Measurements from ENCODE around the gene TNFSF11.
A peak's percentile ranks its signal among the peaks of the same experiment; 100 is the strongest.

TNFSF11 gene

DNA sequence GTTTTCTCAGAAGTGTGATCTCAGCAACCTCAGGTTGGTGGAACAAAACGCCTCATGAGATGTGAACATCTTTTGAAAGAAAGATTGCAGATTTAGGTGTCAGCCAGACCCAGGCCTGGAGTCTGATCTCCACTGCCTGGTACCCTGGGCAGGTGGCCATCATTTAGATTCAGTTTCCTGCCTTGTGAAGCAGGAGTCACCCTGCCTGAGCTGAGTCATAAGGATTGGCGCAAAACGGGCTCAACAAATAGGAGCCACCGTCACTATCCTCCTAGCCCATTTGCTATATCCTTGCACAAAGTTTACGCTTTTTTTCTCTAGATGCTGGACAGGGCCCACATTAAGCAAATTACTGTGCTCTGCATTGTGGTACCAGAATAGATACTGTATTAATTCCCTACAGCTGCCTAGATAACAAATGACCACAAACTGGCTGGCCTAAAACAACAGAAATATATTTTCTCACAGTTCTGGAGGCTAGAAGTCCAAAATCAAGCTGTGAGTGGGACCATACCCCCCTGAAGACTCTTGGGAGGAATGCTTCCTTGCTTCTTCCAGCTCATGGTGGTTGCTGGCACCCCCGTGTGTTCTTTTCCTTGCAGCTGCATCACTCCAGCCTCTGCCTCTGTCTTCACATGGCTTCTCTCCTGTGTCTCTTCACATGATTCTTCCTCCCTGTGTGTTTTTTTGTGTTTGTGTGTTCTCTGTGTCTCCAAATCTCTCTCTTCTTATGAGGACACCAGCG lies 38.2 kb downstream of the TNFSF11 start:
- no peak for DNase-seq

DNA sequence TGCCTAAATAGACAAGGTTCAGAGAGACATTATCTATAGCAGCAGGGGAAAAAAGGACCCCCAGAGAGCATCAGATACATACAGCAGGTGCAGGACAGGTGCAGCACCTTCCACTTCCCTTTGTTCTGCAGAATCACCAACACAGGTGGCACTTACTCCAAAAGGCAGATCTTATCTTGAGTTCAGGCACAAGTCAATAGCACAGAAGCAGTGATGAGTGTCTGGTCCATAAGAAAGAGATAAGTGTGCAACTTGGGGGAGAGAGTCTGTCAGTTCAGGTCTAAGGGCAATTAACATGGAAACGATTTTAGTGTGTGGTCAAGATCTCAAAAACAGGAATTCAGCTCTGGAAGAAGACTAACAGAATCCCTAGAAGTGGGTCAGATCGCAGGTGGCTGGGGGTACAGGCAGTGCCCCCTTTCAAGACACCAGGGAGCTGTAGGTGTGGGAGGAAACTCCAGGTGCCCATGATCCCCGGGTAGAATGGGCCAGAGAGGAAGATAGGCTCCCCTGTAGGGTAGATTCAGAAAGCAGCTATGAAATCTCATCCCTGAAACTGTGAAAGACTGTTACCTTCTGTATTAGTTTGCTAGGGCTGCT lies 40.6 kb downstream of the TNFSF11 start:
- peak in 2 of 3 experiments; percentile 22 to 47 for DNase-seq

DNA sequence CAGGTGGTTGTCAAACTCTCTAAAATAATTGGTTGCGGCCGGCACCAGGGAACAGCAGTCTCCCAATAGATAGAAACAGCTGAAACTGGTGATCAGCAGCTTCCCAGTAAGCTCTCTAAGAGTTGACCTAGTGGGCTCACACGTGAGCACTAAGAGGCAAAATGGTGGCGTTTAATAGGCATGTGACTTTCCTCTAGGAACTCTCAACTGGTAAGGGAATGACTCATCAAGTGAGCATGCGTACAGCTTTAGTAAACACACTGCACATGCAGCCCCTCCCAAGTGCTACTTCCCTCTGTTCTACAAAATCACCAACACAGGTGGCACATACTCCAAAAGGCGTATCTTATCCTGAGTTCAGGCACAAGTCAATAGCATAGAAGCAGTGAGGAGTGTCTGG lies 41.7 kb downstream of the TNFSF11 start:
- peak in 1 of 3 experiments; percentile 40 for DNase-seq

DNA sequence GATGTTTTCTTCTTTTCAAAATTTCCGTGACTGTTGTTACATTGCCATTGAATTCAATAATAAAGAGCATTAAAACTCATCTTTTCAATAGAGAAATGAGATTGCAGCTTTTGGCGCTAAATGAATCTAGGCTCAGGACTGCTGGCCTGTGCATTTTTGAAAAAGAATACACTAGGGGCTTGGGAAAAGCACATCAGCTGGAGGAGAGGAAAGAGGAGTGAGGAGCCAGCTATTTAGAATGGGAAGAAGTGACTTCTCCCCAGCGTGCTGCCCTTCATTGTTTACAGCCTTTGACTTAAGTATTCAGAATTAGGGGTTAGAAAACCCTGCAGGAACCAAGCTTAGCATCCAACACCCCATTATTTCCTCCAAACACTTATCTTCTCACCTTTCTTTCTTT lies 43.3 kb downstream of the TNFSF11 start:
- DNase-seq, result no peak

DNA sequence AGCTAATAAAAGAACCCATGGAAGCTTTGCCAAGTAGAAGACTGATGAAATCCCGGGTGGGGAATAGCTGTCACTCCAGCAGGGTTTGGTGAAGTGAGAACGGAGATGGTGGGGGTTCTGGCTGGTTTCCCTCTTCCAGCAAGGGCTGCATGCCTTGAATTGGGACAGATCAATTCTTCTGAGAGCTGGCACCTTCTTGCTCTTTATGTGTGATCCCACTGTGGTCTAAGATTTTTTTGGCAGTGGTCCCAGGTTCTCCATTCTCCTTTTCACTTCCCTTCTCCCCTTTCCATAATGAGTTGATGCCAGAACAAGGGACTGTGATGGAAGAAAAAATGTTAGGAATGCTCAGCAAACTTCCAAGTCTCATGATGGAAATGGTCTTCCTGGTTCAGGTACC lies 50.0 kb downstream of the TNFSF11 start:
- no peak for DNase-seq

DNA sequence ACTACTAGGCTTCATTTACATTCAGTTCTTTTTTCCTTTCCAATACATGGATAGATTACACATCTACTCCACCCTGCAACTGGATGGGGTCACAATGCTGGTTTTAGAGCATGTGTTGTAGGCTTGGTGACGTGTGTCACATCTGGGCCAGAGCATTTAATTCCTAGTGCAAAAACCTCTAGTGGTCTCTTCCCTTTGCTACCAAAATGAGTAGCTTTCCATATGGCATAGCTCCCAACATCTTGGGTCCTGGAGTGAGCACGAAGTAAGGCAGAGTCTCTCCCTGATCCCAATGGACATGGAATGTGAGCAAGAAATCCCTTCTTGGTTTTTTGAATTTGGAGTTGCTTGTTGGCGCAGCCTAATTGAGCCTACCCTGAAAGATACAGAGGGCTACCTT lies 51.7 kb downstream of the TNFSF11 start:
- DNase-seq, result no peak

DNA sequence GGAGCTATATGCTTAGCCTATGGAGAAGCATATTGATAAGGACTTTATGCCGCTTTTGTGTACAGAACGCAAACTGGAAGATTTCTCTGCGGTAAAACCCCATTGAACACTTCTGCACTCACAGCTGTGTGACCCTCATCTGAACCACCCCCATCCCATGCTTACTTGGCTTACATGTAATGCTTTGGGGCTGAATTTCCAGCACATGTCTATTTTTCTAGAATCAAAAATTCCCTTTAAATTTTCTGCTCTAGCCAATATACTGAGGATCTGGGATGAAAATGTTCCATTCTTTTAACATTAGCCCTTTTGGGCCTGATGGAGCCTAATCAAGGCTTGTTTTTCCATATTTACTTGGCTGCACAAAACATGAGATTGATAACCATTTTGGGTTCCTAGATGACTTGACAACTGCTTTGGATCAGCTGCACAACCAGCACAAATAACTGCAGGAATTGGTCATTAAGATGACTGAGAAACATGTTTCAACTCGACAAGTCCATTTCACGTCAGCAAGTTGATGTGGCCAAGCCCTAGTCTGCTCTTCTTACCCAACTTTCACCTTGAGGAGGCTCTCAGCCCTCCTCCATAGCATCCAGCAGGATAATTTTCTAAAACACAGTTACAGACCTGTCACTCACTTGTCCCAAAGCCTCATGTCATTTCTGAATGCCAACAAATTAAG lies 52.4 kb downstream of the TNFSF11 start:
- DNase-seq, result no peak

DNA sequence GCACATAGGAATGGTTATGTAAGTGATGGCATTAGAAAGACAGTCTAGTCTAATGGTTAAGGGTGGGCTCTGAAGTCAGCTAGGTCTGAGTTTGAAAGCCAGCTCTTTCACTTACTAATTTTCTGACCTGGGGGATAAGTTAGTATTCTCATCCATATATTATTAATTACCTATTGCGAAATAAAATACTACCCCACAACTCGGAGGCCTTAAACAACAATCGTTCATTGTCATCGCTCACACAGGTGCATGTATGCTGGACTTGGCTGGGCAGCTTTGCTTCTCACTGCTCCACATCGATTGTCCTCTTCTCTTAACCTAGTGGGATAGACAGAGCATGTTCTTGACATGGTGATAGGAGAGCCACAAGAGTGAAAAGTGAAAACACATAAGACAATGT lies 54.7 kb downstream of the TNFSF11 start:
- no peak for DNase-seq

DNA sequence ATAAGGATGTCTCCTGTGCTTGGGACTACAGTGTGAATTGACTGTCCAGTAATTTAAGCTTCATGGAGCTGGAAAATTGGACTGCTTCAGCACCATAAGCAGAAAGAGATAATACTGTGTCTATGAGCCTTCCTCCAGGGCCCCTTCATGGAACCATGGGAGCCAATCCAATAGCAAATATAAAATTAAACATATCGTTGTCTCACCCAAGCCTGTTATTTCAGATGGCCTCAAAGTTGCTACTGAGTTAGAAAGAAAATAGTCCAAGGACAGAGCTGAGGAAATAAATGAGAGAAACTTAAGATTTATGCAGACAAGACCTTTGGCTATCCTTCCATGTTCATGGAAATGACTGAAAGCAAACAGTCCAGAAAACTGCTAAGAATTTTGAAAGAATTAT lies 57.2 kb downstream of the TNFSF11 start:
- no peak for DNase-seq

DNA sequence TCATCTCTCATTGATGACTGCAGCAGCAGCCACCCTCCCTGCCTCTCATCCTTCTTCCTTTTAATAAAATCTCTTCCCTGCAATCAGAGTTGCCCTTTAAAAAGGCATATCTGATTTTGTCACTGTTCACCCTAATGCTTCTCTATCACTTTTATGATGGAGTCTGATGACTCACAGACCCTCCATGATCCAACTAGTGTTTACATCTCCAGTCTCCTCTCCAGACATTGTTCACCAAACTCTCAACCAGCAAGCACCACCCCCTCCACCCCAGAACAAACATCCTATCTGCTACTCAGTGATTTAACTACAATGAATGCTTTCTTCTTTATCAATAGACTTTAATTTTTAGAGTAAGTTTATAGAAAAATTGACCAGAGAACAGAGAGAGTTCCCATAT lies 59.5 kb downstream of the TNFSF11 start:
- DNase-seq, result no peak

DNA sequence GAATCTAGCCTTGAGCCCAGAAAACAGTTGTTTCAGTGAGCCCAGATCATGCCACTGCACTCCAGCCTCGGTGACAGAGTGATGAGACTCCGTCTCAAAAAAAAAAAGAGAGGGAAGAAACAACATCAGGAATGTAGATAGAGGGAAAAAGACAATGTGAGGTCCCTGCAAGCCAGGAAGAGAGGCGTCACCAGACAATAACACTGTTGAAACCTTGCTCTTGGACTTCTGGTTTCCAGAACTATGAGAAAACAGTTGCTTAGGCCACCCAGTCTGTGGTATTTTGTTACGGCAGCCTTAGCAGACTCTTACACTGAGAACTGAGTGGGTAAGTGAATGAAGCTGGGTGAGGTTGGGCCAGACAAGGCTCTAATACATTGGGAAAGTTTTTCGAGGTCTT lies 64.1 kb downstream of the TNFSF11 start:
- DNase-seq, result no peak

DNA sequence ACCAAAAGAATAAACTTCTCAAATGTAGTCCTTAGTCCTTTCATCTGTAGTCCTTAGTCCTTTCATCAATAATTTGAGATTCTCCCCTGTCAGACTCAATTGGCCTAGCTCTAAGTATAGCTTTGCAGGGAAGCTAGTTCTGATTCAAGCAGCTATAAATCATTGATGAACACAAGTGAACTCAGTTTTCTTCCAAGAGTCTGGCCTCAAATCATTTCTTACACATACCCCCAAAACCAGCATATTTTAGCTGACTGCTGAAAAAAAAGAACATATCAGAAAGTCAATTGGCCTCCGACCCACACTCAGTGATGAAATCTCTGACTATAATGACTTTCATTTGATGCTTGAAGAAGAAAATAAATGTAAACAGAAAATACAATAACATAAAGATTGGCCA lies 64.9 kb downstream of the TNFSF11 start:
- no peak for DNase-seq

DNA sequence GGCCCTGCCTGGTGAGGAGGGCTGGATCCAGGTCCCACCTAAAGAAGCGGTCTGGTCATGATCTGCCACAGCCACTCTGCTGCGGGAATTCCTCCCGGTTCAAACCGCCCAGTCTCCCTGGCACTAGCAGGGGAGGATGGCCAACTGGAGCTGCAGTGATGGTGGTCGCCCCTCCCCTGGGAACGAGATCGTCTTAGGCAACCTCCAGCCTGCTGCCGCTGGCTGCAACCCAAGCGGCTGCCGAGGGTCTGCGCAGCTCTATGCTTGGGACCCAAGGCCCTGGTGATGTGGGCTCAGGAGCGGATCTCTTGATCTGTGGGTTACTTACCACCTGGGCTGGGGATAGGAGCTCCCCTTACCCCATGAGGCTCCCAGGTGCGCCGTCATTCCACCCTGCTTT lies 69.1 kb downstream of the TNFSF11 start:
- DNase-seq, result no peak

DNA sequence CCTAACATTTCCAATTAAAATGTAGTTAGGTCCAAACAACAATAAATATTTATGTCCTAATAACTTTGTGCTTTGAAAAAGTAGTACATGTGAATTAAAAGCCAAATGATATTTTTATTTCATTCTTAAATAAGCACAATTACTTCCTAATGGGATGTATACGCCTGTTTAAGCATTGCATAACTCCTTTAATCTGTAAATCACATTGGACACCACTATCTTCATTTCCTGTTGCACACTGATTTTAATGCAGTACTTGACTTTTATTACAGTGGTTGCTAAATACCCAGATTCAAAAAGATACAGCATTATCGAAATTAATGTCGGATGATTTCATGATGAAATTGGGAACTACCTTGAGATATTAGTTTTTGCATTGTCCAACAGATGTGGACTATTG lies 70.9 kb downstream of the TNFSF11 start:
- no peak for DNase-seq

DNA sequence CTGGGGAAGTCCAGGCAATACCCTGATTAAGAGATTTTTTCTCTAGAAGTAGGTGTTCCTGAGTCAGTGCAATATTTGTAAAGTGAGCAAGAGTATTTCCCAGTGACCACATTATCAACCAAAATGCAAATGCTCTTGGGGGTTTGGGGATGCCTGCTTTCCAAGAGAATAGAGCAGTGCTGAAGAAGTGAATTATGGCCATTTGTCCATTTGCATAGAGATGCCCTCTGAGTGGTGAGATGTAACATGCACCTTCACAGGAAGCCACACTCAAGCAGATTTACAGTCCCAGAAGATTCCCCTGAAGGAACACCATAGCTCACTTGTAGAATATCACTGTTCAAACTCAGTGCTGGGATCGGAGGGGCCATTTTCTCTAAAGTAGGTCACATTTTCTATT lies 71.8 kb downstream of the TNFSF11 start:
- DNase-seq, result no peak

DNA sequence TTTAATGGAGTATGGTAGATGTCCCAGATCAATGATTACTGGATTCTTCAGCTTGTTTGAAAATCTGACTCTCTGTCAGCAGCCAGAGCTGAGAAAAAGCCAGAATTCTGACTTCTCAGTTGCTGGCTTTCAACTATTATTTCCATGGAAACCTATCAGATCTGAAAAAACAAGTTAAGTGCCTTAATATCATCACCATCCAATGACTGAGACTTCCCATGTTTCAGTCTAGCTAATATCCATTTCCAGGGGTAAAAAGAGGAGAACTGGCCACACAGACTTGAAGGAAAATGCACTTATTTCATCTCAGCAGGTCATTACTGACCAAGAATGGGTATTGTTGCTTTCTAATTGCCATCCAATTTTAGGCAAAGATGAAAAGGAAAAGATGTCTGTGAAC lies 75.2 kb downstream of the TNFSF11 start:
- DNase-seq, result no peak

DNA sequence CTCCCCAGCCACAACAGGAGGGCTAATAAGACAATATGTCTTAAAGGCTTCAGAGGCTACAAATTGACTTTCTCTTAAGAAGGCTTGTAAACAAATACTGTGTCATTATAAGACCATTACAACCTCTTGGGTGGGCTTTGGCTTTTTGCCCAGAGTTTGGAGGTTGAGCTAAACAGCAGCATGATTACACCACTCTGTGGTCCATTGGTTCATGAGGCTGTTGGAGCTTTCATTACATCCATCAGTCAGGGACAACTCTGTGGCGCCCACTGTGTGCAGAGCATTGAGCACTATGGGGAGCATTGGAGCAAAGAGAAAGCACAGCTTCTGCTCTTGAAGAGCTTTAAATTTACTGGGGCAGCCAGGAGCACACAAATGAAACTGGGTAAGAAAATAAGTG lies 75.9 kb downstream of the TNFSF11 start:
- DNase-seq, result peak; percentile 8 to 91 (median 62)

DNA sequence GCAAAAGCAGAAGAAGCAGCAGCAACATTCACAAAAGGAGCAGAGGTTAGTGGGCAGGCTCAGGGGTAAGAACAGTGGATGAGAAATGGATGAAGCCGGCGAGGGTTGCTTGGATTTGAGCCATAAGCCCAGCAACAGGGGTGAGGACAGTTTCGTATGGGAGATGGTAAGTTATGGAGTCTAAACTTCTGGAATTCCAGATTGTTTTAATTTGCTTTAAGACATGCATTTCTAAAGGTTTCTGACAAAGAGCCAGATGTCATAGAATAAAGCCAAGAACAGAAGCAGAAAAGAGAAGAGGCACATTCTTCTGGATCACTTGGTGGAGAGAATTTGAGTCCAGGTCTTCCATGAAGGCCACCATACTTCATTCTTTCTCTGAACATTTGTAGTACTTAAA lies 76.6 kb downstream of the TNFSF11 start:
- DNase-seq, result no peak

DNA sequence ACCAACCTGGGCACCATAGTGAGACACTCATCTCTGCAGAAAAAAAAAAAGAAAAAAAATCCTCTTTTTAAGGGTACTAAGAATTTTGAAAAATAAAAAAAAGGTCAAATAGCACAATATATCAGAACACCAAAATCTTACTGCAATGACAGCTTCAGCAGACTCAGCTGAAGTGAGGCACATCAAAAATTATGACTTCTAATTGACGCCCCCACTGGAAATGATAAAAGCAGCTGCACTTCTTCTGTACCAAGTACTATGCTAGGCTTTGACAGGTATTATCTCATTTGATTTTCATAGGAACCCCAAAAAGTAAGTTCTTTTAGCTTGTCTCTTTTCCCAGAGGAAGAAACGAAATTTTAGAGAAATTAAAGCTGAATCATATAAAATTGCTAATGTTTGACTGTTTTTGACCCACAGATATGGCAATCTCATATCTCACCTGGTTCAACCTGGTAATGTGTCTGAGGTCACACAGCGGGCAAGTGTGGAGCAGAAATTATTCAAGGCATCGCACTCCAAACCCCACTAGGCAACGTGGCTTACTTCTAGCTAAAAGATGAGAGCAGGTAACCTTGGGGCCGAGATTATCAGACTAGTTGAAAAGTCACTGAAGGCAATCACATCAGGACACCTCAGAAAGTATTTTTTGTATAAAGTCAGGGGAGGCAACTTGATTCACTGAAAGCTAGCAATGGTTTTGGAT lies 78.1 kb downstream of the TNFSF11 start:
- DNase-seq, result no peak

DNA sequence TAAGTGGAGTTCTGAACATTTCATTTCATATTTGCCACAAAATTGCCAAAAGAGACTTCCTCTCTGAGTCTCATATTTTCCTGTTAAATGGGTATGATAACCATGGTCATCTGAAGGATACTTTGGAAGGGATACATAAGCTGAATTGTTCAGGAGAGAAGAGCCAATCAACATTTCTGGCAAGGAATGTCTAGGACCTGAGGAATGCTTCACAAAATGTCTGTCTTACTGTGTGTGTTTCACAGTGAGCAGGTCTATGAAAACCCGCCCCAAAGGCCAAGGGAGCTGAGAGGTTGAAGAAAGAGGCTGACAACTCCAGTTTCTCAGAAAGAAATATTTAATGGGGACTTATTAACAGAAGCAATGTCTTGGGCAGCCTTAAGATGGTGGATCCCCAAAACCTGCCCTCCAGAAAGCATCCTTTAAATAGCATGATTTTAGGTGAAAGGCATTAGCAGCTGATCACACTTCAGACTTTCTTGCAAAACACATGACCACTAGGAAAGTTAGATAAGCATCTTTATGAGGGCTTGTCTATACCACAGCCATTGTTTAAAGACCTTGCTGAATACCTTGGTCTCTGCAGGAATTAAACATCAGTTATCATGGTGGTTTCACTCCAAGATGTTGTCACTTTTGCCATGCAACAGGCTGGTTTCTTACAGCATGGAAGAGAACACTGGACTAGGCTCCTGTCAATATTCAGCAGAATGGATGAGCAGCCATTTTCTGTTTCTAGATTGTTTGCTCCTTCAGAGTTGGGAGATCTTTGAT lies 78.9 kb downstream of the TNFSF11 start:
- DNase-seq, result no peak

DNA sequence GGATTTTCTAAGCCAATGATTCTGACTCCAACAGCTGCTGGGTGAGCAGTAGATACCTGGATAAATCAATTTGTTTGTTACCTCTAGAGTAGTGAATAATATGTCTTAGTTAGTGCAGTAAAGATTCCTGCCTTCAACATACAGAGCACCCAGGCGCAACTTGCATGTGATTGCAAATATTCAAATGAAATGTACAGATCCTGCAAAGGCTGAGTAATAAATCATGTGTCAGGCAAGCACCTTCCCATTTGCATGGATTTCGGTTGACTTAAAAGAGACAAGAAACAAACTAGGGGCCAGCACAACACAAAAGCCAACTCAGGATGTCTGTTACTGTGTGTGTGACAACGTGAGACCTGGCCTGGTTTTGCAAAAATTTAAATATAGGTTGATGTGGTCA lies 79.7 kb downstream of the TNFSF11 start:
- no peak for DNase-seq

DNA sequence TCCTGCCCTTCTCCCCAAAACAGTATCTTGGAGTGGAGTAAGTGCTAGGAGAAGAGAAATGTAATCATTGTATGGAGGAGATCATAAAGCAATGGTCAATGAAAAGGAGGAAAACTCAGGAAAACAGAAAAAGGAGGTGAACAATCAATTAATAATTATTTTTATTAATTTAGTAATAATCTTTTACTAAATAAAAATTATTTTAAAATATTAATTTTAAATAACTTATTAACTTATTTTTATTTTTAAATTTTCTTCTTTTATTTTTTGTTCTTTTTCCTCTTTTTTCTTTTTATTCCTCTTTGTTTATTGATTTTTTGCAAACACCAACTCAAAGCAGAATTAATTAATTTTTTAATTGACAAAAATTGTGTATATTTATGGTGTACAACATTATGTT lies 80.3 kb downstream of the TNFSF11 start:
- no peak for DNase-seq

DNA sequence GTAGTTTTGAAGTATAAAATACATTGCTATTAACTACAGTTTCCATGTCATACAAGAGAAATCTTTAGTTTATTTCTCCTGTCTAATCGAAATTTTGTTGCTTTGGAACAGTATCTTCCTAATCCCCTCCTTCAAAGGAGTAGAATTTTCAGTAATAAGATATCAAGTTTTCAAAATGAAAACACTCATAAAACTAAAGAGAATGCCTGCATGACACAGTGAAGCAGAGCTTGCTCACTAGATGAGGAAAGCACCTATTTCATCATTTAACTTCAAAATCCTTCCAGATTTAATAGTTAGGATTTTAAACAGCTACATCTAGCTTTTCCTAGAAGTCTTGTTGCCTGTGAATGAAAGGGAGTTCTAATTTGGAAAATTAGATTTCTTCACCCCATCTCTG lies 80.8 kb downstream of the TNFSF11 start:
- no peak for DNase-seq

Measured in NCI-H1417 (cell line).